A549 (cell line): ENCODE results near the gene KISS1. TPM values are rescaled to one million over a fixed set of nuclear protein-coding genes. Genes with fewer than 3 reads are reported as not detected.

ENCODE experiments used
- ATAC-seq, 2 experiments: fragments of 200-7000 bp in 1 of 2; fragments of >200 bp in 1 of 2; cut with Nextera tagmentation in 1 of 2; cut with Tn5 transposase in 1 of 2; 3 replicates each; pipeline versions ENCODE4 v1.8.0 to v1.9.1; 2018 to 2020; ENCODE audit warnings: mild to moderate bottlenecking in 1 of 2, moderate library complexity in 1 of 2
- CTCF ChIA-PET: fragments of 300-600 bp; sonication (Branson Sonifier 250); formaldehyde crosslinking; extraction: SDS; loops from one replicate; lab custom pipeline; 2021; ENCODE audit warnings: antibody characterized with exemption, inconsistent platforms; lab: Yijun Ruan, JAX
- POLR2A ChIA-PET: fragments of 350-600 bp; formaldehyde crosslinking; extraction: SDS; loops from one replicate; lab custom pipeline; 2021; ENCODE audit warnings: antibody characterized with exemption, inconsistent platforms; lab: Yijun Ruan, JAX
- DNase-seq, 2 experiments: peaks; one replicate each; pipeline versions ENCODE4 v3.0.0 to v3.0.0-alpha.2; 2011 to 2016; ENCODE audit warnings: low read depth in 1 of 2, low spot score in 1 of 2
- FAIRE-seq: peaks from 2 replicates; lab custom pipeline; 2011; peaks lifted over from hg19 to GRCh38; lab: Jason Lieb, UNC
- H3K27ac ChIP-seq, 2 experiments: fragments of >200 bp; sonication (Bioruptor Twin); formaldehyde crosslinking; 3 replicates each; pipeline ENCODE4 v1.5.1; 2016 to 2017
- H3K4me1 ChIP-seq: fragments of >200 bp; sonication (Bioruptor Twin); formaldehyde crosslinking; 3 replicates; pipeline ENCODE4 v1.6.1; 2016
- H3K4me2 ChIP-seq: fragments of >200 bp; sonication (Bioruptor Twin); formaldehyde crosslinking; 3 replicates; pipeline ENCODE4 v1.6.1; 2016
- H3K4me3 ChIP-seq: fragments of >200 bp; sonication (Bioruptor Twin); formaldehyde crosslinking; 3 replicates; pipeline ENCODE4 v1.5.1; 2016
- H3K9me3 ChIP-seq: fragments of >200 bp; sonication (Bioruptor Twin); formaldehyde crosslinking; 3 replicates; pipeline ENCODE4 v1.6.1; 2016
- CHD2 ChIP-seq: fragments of 150-350 bp; IDR thresholded peaks from 2 replicates; pipeline ENCODE4 v1.6.1; 2014; ENCODE audit warnings: low read length; ENCODE audit not compliant: partially characterized antibody
- NFE2L2 ChIP-seq: fragments of 150-350 bp; conservative IDR thresholded peaks from 2 replicates; pipeline ENCODE4 v1.6.1; 2014; ENCODE audit warnings: low read length
- PHF8 ChIP-seq: fragments of 200-600 bp; sonication (generic); IDR thresholded peaks from 2 replicates; pipeline ENCODE4 v1.6.1; 2016; ENCODE audit warnings: low read depth, mild to moderate bottlenecking, antibody characterized with exemption, moderate library complexity, borderline replicate concordance
- POLR2A ChIP-seq: IDR thresholded peaks from 2 replicates; pipeline ENCODE4 v1.6.1; 2012; ENCODE audit warnings: mild to moderate bottlenecking, low read length
- RFX5 ChIP-seq: fragments of 450-650 bp; IDR thresholded peaks from 2 replicates; pipeline ENCODE4 v1.7.1; 2014; ENCODE audit warnings: antibody characterized with exemption, mild to moderate bottlenecking, moderate library complexity
- ZFP36 ChIP-seq: fragments of 450-650 bp; IDR thresholded peaks from 2 replicates; pipeline ENCODE4 v1.6.1; 2014; ENCODE audit warnings: borderline replicate concordance; ENCODE audit not compliant: partially characterized antibody
- whole genome bisulfite sequencing: methylation state at CpG from one replicate; pipeline ENCODE4 v1.1.6; 2017; ENCODE audit errors: missing lambda C conversion rate; 5-methylcytosine and 5-hydroxymethylcytosine counted together
- polyA plus RNA-seq, 4 experiments: library from polyadenylated mRNA; depleted of rRNA in 3 of 4; stranded (reverse); fragments of >200 nt; fragmentation: RNase III in 1 of 4; extraction: RNeasy Plus Mini Kit Qiagen cat#74134 plus additional on column Dnase treatment in 1 of 4; gene quantifications; 2 replicates in 3 of 4; 3 replicates in 1 of 4; pipeline ENCODE4 v1.2.3, GENCODE V29; 2011 to 2017
- TF ChIP-seq, protein P1 (sequence below): fragments of 200-600 bp; sonication (generic); IDR thresholded peaks from 2 replicates; pipeline ENCODE4 v1.6.1; 2016; ENCODE audit warnings: antibody characterized with exemption, mild to moderate bottlenecking, moderate library complexity
- TF ChIP-seq, protein P2 (sequence below): fragments of >200 bp; sonication (Bioruptor Twin); formaldehyde crosslinking; IDR thresholded peaks from 3 replicates; pipeline ENCODE4 v1.6.1; 2016
- TF ChIP-seq, protein P3 (sequence below): IDR thresholded peaks from 2 replicates; pipeline ENCODE4 v1.6.1; 2012; ENCODE audit warnings: low read depth, borderline replicate concordance

Gene KISS1
- polyA plus RNA-seq, 2 of the 4 experiments (the other 2 are of a cell fraction) = 0.23 TPM; not detected in 1

DNA sequence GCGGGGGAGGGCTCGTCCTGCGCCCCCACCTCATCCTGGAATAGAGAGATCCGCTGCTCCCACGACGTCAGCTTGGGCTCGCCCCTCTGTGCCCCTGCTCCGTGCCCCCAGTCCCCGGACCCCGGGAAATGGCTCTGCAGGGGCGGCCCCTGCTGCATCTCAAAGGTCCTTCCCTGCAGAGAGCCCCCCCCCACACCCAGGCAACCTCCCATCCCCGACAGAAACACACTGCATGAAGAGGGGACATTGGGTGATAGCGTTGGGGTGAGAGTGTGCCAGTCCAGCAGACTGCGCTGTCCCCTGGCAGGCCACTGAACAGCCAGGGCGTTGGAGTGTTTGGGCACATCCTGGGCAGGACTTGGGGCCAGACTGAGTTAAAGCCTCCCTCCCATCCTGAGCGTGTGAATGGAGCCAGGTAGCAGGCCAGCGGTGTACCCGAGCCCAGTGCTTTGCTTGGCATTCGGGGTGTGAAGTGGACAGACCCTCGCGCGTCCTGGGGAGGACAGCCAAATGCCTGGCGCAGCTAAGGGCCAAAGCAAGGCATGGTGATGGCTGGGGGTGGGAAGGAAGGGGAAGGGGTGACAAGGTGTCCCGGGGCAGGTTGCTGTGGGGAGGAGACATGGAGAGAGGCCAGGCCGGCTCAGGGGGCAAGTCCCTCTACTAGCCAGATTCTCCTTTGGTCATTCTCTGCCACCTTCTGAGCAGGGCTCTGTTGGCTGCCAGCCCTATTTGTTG is 43.8 kb downstream of the KISS1 start:
- 61% methylated on average over 12 of the region's 25 CpGs for WGBS
- Histone ChIP-seq H3K4me1 (peaks cover 16% of the 10 kb centered on the region), H3K27ac (peak overlapping the region; percentile 78 to 85), H3K4me2 (peak overlapping the region; percentile 100), H3K9me3 (no peaks in the 10 kb centered on the region), H3K4me3 (peak overlapping the region; percentile 96)
- no peak for DNase-seq
- POLR2A ChIA-PET = interaction anchor here (0.6 to 1.4 kb wide), 3 partner anchors 22 to 244 kb away, joined by 3 to 4 read pairs (median 3); no protein-coding TSS in a partner anchor
- ATAC-seq = peak; percentile 7 to 34; a peak in 3 of 6 replicates
- no peak for FAIRE-seq
- CTCF ChIA-PET = interaction anchor here (1.5 to 6.2 kb wide), 7 partner anchors 11 to 270 kb away, joined by 3 to 62 read pairs (median 16); no protein-coding TSS in a partner anchor
- TF ChIP-seq, protein P1, sequence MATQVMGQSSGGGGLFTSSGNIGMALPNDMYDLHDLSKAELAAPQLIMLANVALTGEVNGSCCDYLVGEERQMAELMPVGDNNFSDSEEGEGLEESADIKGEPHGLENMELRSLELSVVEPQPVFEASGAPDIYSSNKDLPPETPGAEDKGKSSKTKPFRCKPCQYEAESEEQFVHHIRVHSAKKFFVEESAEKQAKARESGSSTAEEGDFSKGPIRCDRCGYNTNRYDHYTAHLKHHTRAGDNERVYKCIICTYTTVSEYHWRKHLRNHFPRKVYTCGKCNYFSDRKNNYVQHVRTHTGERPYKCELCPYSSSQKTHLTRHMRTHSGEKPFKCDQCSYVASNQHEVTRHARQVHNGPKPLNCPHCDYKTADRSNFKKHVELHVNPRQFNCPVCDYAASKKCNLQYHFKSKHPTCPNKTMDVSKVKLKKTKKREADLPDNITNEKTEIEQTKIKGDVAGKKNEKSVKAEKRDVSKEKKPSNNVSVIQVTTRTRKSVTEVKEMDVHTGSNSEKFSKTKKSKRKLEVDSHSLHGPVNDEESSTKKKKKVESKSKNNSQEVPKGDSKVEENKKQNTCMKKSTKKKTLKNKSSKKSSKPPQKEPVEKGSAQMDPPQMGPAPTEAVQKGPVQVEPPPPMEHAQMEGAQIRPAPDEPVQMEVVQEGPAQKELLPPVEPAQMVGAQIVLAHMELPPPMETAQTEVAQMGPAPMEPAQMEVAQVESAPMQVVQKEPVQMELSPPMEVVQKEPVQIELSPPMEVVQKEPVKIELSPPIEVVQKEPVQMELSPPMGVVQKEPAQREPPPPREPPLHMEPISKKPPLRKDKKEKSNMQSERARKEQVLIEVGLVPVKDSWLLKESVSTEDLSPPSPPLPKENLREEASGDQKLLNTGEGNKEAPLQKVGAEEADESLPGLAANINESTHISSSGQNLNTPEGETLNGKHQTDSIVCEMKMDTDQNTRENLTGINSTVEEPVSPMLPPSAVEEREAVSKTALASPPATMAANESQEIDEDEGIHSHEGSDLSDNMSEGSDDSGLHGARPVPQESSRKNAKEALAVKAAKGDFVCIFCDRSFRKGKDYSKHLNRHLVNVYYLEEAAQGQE = peak; percentile 10; the same call in 1 of the 2 replicates
- TF ChIP-seq POLR2A (0 out of 2 replicates have a peak, but pooled peaks have one; percentile 21), PHF8 (no peak)

DNA sequence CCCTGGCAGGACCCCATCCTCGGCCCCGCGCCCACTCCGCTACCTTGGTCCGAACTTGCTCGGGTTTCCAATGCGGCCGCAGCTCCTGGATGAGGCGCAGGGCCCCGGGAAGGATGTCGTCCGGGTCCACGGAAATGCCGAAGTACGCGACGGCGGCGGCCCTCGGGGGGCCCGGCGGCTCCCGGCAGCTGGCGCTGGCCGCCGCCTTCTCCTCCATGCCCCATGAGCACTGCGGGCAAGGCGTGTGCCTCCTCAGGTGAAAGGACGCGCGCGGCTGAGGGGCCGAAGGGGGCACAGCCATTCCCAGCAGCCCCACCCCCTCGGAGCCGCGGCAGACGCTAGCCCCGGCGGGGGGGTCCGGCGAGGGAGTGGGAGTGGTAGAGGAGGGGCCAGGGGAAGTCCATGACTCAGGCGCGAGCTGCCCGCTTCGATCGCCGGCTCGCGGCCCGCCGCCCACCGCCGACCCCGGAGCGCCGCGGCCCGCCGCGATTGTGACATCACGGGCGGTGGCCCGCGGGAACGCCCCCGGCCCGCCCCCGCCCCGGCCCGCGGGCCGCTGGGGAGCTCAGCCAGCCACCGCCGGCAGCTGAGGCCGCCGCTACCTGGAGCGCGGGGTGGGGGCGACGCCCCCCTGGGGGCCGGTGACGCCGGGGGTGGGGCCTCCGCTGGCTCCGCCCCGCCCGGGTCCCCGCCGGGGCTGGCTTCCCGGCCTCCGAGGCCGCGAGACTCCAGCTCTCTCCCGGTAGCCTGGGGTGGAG is 44.6 kb downstream of the KISS1 start, which contains the start of gene ETNK2:
ETNK2 (minus strand) TSS at position 493 of the 758 bp plus-strand sequence; CDS start at position 301, 192 bp downstream.
- WGBS = 5% methylated on average over 16 of the region's 94 CpGs
- DNase-seq (peak; percentile 33 to 83), FAIRE-seq (no peak), ATAC-seq (peak; percentile 55 to 69)
- Histone ChIP-seq H3K4me1 (peaks cover 16% of the 10 kb centered on the region), H3K4me2 (peak within 1 kb of the TSS; percentile 100), H3K4me3 (peak within 1 kb of the TSS; percentile 96), H3K9me3 (no peaks in the 10 kb centered on the region), H3K27ac (peak within 1 kb of the TSS; percentile 78 to 85)
- CTCF ChIA-PET = interaction anchor here (1.2 to 6.2 kb wide), 6 partner anchors 9 to 247 kb away, joined by 3 to 62 read pairs (median 12); no protein-coding TSS in a partner anchor
- POLR2A ChIA-PET = interaction anchor here (0.6 to 1.4 kb wide), 4 partner anchors 21 to 285 kb away, joined by 3 to 4 read pairs (median 4); no protein-coding TSS in a partner anchor
- TF ChIP-seq, protein P1 = peak; percentile 71
- no peak for TF ChIP-seq NFE2L2
- peak; percentile 25; the same call in 1 of the 2 replicates for TF ChIP-seq PHF8
- TF ChIP-seq CHD2 = peak; percentile 57

DNA sequence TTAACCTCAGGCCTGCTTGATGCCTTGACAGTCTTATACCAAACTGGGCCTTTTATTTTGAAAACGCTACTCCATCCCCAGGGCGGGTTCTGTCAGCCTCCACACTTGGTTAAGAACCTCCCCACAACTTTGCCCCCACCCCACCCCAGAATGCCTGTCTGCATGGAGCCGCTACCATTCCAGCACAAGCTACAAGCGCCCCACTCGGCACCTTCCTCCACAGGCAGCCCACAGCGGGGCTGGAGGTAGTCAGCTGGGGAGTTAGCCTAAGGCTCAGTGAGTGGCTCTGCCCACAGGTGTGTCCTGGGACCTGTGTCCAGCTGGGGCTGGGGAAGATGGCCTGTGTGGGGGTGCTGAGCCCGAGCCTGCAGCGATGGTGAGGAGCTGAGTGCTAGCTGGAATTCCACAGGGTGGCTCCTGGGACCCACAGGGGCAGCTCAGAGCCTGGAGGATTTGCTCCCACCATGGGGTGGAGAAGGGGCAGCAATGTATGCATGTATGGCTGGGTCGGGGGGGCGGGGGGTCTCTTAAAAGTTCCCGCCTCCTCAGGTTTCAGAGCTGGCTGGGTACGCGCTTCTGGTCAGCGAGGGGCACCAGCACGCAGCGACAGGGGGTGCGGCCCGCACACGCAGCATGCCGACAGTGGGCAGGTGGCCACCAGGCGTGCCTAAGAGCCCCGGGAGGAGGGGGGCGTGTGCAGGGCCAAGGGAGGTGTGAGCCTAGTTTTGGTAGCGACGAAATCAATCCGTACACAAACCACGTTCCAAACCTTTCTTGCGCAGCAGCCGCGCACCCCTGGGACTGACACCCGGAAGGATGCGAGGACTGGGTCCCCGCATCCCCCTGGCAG is 45.4 kb downstream of the KISS1 start:
- Histone ChIP-seq H3K4me1 (peaks cover 16% of the 10 kb centered on the region), H3K27ac (peak overlapping the region; percentile 78 to 85), H3K4me2 (peak overlapping the region; percentile 100), H3K4me3 (peak overlapping the region; percentile 96), H3K9me3 (no peaks in the 10 kb centered on the region)
- ATAC-seq (peak; percentile 12 to 18; a peak in 4 of 6 replicates), FAIRE-seq (no peak), DNase-seq (no peak)
- ChIA-PET POLR2A (interaction anchor here (0.7 kb wide), 1 partner anchor 284 kb away, joined by 4 read pairs; no protein-coding TSS in a partner anchor), CTCF (interaction anchor here (1.2 to 6.2 kb wide), 7 partner anchors 8 to 248 kb away, joined by 3 to 62 read pairs (median 9); no protein-coding TSS in a partner anchor)
- 72% methylated on average over 24 of the region's 33 CpGs for WGBS
- no peak for TF ChIP-seq ZFP36
- TF ChIP-seq RFX5 = no peak
- TF ChIP-seq, protein P2, sequence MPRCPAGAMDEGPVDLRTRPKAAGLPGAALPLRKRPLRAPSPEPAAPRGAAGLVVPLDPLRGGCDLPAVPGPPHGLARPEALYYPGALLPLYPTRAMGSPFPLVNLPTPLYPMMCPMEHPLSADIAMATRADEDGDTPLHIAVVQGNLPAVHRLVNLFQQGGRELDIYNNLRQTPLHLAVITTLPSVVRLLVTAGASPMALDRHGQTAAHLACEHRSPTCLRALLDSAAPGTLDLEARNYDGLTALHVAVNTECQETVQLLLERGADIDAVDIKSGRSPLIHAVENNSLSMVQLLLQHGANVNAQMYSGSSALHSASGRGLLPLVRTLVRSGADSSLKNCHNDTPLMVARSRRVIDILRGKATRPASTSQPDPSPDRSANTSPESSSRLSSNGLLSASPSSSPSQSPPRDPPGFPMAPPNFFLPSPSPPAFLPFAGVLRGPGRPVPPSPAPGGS = no peak
- TF ChIP-seq, protein P3, sequence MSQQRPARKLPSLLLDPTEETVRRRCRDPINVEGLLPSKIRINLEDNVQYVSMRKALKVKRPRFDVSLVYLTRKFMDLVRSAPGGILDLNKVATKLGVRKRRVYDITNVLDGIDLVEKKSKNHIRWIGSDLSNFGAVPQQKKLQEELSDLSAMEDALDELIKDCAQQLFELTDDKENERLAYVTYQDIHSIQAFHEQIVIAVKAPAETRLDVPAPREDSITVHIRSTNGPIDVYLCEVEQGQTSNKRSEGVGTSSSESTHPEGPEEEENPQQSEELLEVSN = no peak
- TF ChIP-seq, protein P1 = no peak
